GM12873 (cell line): ENCODE results near the gene ART4.

ENCODE experiments used
- CTCF ChIP-seq: IDR thresholded peaks from 2 replicates; pipeline ENCODE4 v1.5.1; 2012; ENCODE audit warnings: low read depth, mild to moderate bottlenecking, moderate library complexity, low read length, control low read depth; ENCODE audit not compliant: insufficient read depth; ENCODE audit errors: missing control alignments

Gene ART4

DNA sequence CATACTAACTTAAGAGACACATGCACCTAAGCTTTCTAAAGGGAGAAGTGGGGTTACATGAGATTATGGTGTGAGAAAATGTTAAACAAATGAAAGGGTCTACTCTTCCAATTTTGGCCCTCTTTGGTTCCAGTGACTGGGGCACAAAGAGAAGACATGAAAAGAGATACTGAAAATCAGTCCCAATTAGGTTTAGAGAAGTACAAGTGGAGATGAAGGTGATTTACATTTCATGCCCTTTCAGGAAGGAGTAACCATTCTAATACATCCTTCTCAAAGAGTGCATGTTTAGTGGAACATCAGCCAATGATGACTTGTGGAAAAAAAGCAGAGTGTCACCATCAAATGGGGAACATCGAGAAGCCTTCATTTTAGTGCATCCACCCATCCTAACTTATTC is 27.9 kb upstream of the ART4 start:
- TF ChIP-seq CTCF: no peak

GRCh38 chr12:14868916-14869506 is 25.7 kb upstream of the ART4 start:
- no peak for TF ChIP-seq CTCF

GRCh38 chr12:14860490-14860889 is 17.2 kb upstream of the ART4 start:
- TF ChIP-seq CTCF: no peak

DNA sequence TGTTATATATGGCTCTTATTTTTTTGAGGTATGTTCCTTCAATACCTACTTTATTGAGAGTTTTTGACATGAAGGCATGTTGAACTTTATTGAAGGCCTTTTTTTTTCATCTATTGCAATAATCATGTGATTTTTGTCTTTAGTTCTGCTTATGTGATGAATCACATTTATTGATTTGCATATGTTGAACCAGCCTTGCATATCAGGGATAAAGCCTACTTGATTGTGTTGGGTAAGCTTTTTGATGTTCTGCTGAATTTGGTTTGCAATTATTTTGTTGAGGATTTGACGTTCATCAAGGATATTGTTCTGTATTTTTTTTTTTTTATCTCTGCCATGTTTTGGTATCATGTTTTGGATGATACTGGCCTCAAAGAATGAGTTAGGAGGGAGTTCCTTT is 15.2 kb upstream of the ART4 start:
- no peak for TF ChIP-seq CTCF

GRCh38 chr12:14854586-14855183 is 11.4 kb upstream of the ART4 start:
- TF ChIP-seq CTCF: no peak

DNA sequence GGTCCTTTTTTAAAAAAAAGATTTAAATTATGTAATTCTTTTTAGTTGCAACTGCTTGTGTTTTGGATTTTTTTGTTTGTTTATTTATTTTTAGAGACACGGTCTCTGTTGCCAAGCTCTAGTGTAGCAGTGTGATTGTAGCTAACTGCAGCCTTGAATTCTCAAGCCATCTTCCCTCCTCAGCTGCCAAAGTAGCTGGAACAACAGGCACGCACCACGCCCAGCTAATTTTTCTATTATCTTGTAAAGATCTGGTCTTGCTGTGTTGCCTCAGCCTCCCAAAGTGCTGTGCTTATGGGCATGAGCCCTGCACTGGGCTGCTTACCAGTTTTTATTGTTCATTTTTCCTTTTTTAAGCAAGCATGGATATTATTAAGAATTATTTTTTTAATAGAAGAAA is 10.6 kb upstream of the ART4 start:
- TF ChIP-seq CTCF: no peak

- TF ChIP-seq CTCF: no peak
These were observed 9.6 kb upstream of the ART4 start for GRCh38 chr12:14852880-14853279.
